ENCODE measurements around the gene RBP2. TPM values are rescaled to one million over a fixed set of nuclear protein-coding genes. Genes with fewer than 3 reads are reported as not detected.

Gene RBP2
- total RNA-seq, 2 donors from 2014 or later: not detected

GRCh38 chr3:139521144-139521543, 44.8 kb upstream of the RBP2 start:
- H3K36me3 ChIP-seq: no peaks in the 10 kb centered on the region
- no peaks in the 10 kb centered on the region for H3K4me1 ChIP-seq
- H3K27me3 ChIP-seq: no peaks in the 10 kb centered on the region
- no peak overlapping the region for H3K27ac ChIP-seq
- no peak for DNase-seq (ENCODE audit: low spot score)
- H3K4me3 ChIP-seq: no peak overlapping the region
- TF ChIP-seq CTCF (IDR thresholded peaks at IDR 0.05): no peak
- no peaks in the 10 kb centered on the region for H3K9me3 ChIP-seq

- peak; percentile 58 for DNase-seq (ENCODE audit: low spot score)
- Histone ChIP-seq H3K36me3 (no peaks in the 10 kb centered on the region), H3K27me3 (no peaks in the 10 kb centered on the region), H3K27ac (no peak overlapping the region), H3K4me1 (no peaks in the 10 kb centered on the region), H3K9me3 (no peaks in the 10 kb centered on the region), H3K4me3 (no peak overlapping the region)
- peak; percentile 15 to 48 for TF ChIP-seq CTCF (IDR thresholded peaks at IDR 0.05)
These were observed 43.9 kb upstream of the RBP2 start for GRCh38 chr3:139519998-139520737.

GRCh38 chr3:139518926-139519842, 42.9 kb upstream of the RBP2 start:
- Histone ChIP-seq H3K27me3 (no peaks in the 10 kb centered on the region), H3K4me1 (no peaks in the 10 kb centered on the region), H3K27ac (no peak overlapping the region), H3K4me3 (no peak overlapping the region), H3K9me3 (no peaks in the 10 kb centered on the region), H3K36me3 (no peaks in the 10 kb centered on the region)
- no peak for DNase-seq (ENCODE audit: low spot score)
- TF ChIP-seq CTCF (IDR thresholded peaks at IDR 0.05): no peak

- DNase-seq (ENCODE audit: low spot score): peak; percentile 48
These were observed 42.0 kb upstream of the RBP2 start for GRCh38 chr3:139518306-139518705.

More at GRCh38 chr3:139518306-139518705, 42.0 kb upstream of the RBP2 start:
- no peaks in the 10 kb centered on the region for H3K9me3 ChIP-seq
- no peaks in the 10 kb centered on the region for H3K36me3 ChIP-seq
- no peaks in the 10 kb centered on the region for H3K4me1 ChIP-seq
- TF ChIP-seq CTCF (IDR thresholded peaks at IDR 0.05): no peak
- no peak overlapping the region for H3K4me3 ChIP-seq
- H3K27ac ChIP-seq: no peak overlapping the region
- no peaks in the 10 kb centered on the region for H3K27me3 ChIP-seq

All from right atrium auricular region (tissue), 2 donors.